ENCODE results near the gene SH2D6. TPM values are rescaled to one million over a fixed set of nuclear protein-coding genes. Genes with fewer than 3 reads are reported as not detected.

The SH2D6 gene
- polyA plus RNA-seq, 1 of the 3 experiments (the other 2 are of a cell fraction), result 0.33 TPM

- POLR2A ChIA-PET, result no interaction called here
These were observed 29.5 kb upstream of the SH2D6 start for GRCh38 chr2:85388878-85389538.

DNA sequence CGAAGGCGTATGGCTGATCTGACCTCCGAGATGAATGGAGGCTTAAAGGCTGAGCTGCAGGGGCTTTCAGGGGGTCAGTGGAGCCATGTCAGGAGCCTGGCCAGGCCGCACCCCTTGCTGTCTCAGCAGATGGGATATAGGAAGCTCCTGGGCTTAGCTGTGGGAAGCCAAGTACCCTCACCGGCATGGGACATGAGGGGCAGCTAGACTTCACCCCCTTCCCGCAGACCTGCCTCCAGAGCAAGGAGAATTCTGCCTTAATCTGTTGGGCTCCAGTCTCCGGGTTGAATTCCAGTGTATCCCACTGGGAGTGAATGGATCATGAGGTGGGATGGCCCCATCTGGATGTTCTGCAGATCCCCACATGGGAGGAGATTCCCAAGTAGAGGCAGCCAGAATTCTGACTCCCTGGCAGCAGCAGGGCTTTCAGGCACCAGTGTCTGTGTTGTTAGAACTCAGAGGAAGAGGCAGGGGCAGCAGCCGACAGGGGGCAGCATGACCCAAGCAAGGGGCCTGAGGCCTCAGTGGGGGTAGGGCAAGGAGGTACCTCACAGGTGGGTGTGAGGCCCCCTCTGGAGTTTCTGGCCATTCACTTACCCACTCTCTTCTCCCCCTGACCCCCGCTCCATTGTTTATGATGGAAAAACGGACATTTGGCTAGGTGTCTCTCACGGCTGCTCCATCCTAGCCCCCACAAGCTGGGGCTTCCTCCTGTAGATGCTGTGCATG lies 27.4 kb upstream of the SH2D6 start:
- Histone ChIP-seq H3K4me3 (ENCODE audit: low read depth in 2 of 2, low read length in 1 of 2) (no peak overlapping the region), H4K20me1 (ENCODE audit: insufficient read depth) (no peaks in the 10 kb centered on the region), H3K9ac (no peak overlapping the region), H3K4me1 (ENCODE audit: control insufficient read depth in 1 of 2, insufficient read depth in 2 of 2, low read depth in 1 of 2, low read length in 1 of 2) (peaks cover 0 to 13% of the 10 kb centered on the region in 2 experiments; a peak in 1 of 4 replicates), H3K27ac (ENCODE audit: low read depth in 2 of 2, low read length in 1 of 2) (no peak overlapping the region), H3F3A (replicated peaks; ENCODE audit: insufficient read depth) (no peaks in the 10 kb centered on the region), H3K36me3 (replicated peaks in 1 of 2; ENCODE audit: control insufficient read depth in 1 of 2, insufficient read depth in 2 of 2, low read length in 1 of 2) (peaks cover 6 to 8% of the 10 kb centered on the region in 2 experiments), H2AFZ (ENCODE audit: low read depth) (no peak overlapping the region), H3K79me2 (ENCODE audit: insufficient read depth) (no peaks in the 10 kb centered on the region), H3K9me3 (no peaks in the 10 kb centered on the region), H3K4me2 (no peak overlapping the region), H3K27me3 (ENCODE audit: insufficient read depth) (no peaks in the 10 kb centered on the region), H3K9me2 (no peaks in the 10 kb centered on the region)
- 84% methylated on average over 11 of the region's 11 CpGs for WGBS (ENCODE audit: low lambda C conversion rate)
- DNase-seq, result peak; percentile 60
- CTCF ChIA-PET, result interaction anchor here (0.9 to 6.0 kb wide), 7 partner anchors 9 to 187 kb away, joined by 3 to 44 read pairs (median 4); partner anchors contain the start of gene VAMP8
- POLR2A ChIA-PET, result no interaction called here
- TF ChIP-seq MEF2A (IDR thresholded peaks at IDR 0.05; ENCODE audit: borderline replicate concordance, low read depth) (no peak), NFIC (IDR thresholded peaks at IDR 0.05; ENCODE audit: borderline replicate concordance) (no peak), GABPA (IDR thresholded peaks at IDR 0.05; ENCODE audit: low read depth) (no peak), ZBTB33 (IDR thresholded peaks at IDR 0.05; ENCODE audit: borderline replicate concordance, low read depth) (no peak), MAX (IDR thresholded peaks at IDR 0.05; ENCODE audit: low read depth) (no peak), SMC3 (IDR thresholded peaks at IDR 0.05; ENCODE audit: low read depth, low read length) (peak; percentile 68), FOXJ3 (CRISPR knock-in tag; IDR thresholded peaks at IDR 0.05) (no peak), RFX5 (IDR thresholded peaks at IDR 0.05; ENCODE audit: low read length) (no peak), JUND (IDR thresholded peaks at IDR 0.05) (no peak), EZH2phosphoT487 (IDR thresholded peaks at IDR 0.05; ENCODE audit: borderline replicate concordance, low read depth) (no peak), ELF1 (IDR thresholded peaks at IDR 0.05) (no peak), TCF12 (IDR thresholded peaks at IDR 0.05) (no peak), RXRA (IDR thresholded peaks at IDR 0.05; ENCODE audit: borderline replicate concordance, low read depth) (no peak), RAD21 (IDR thresholded peaks at IDR 0.05; ENCODE audit: low read length) (peak; percentile 73), USF1 (IDR thresholded peaks at IDR 0.05; ENCODE audit: borderline replicate concordance, low read depth) (no peak)
- TF ChIP-seq, protein P1, sequence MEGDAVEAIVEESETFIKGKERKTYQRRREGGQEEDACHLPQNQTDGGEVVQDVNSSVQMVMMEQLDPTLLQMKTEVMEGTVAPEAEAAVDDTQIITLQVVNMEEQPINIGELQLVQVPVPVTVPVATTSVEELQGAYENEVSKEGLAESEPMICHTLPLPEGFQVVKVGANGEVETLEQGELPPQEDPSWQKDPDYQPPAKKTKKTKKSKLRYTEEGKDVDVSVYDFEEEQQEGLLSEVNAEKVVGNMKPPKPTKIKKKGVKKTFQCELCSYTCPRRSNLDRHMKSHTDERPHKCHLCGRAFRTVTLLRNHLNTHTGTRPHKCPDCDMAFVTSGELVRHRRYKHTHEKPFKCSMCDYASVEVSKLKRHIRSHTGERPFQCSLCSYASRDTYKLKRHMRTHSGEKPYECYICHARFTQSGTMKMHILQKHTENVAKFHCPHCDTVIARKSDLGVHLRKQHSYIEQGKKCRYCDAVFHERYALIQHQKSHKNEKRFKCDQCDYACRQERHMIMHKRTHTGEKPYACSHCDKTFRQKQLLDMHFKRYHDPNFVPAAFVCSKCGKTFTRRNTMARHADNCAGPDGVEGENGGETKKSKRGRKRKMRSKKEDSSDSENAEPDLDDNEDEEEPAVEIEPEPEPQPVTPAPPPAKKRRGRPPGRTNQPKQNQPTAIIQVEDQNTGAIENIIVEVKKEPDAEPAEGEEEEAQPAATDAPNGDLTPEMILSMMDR (IDR thresholded peaks at IDR 0.05), result peak; percentile 53
- TF ChIP-seq, protein P2, sequence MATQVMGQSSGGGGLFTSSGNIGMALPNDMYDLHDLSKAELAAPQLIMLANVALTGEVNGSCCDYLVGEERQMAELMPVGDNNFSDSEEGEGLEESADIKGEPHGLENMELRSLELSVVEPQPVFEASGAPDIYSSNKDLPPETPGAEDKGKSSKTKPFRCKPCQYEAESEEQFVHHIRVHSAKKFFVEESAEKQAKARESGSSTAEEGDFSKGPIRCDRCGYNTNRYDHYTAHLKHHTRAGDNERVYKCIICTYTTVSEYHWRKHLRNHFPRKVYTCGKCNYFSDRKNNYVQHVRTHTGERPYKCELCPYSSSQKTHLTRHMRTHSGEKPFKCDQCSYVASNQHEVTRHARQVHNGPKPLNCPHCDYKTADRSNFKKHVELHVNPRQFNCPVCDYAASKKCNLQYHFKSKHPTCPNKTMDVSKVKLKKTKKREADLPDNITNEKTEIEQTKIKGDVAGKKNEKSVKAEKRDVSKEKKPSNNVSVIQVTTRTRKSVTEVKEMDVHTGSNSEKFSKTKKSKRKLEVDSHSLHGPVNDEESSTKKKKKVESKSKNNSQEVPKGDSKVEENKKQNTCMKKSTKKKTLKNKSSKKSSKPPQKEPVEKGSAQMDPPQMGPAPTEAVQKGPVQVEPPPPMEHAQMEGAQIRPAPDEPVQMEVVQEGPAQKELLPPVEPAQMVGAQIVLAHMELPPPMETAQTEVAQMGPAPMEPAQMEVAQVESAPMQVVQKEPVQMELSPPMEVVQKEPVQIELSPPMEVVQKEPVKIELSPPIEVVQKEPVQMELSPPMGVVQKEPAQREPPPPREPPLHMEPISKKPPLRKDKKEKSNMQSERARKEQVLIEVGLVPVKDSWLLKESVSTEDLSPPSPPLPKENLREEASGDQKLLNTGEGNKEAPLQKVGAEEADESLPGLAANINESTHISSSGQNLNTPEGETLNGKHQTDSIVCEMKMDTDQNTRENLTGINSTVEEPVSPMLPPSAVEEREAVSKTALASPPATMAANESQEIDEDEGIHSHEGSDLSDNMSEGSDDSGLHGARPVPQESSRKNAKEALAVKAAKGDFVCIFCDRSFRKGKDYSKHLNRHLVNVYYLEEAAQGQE (IDR thresholded peaks at IDR 0.05; ENCODE audit: low read depth, low read length), result no peak

More at GRCh38 chr2:85388878-85389538, 29.5 kb upstream of the SH2D6 start:
- H3K9me2 ChIP-seq, result no peaks in the 10 kb centered on the region
- no peak overlapping the region for H3K27ac ChIP-seq (ENCODE audit: low read depth in 2 of 2, low read length in 1 of 2)
- no peak overlapping the region for H3K9ac ChIP-seq
- H3K36me3 ChIP-seq (replicated peaks in 1 of 2; ENCODE audit: control insufficient read depth in 1 of 2, insufficient read depth in 2 of 2, low read length in 1 of 2), result peaks cover 6 to 11% of the 10 kb centered on the region in 2 experiments
- H3K79me2 ChIP-seq (ENCODE audit: insufficient read depth), result no peaks in the 10 kb centered on the region
- 75% methylated on average over 8 of the region's 9 CpGs for WGBS (ENCODE audit: low lambda C conversion rate)
- no peaks in the 10 kb centered on the region for H3K27me3 ChIP-seq (ENCODE audit: insufficient read depth)
- CTCF ChIA-PET, result interaction anchor here (1.2 to 1.6 kb wide), 3 partner anchors 8 to 89 kb away, joined by 4 to 5 read pairs (median 4); no protein-coding TSS in a partner anchor
- no peak for DNase-seq
- H3K9me3 ChIP-seq, result no peaks in the 10 kb centered on the region
- H3F3A ChIP-seq (replicated peaks; ENCODE audit: insufficient read depth), result no peaks in the 10 kb centered on the region
- TF ChIP-seq MXI1 (IDR thresholded peaks at IDR 0.05; ENCODE audit: low read depth, low read length), result no peak
- no peak for TF ChIP-seq TAF1 (IDR thresholded peaks at IDR 0.05; ENCODE audit: borderline replicate concordance, low read depth, low read length)
- no peak overlapping the region for H3K4me2 ChIP-seq
- H4K20me1 ChIP-seq (ENCODE audit: insufficient read depth), result no peaks in the 10 kb centered on the region
- H2AFZ ChIP-seq (ENCODE audit: low read depth), result no peak overlapping the region
- H3K4me3 ChIP-seq (ENCODE audit: low read depth in 2 of 2, low read length in 1 of 2), result no peak overlapping the region
- no peaks in the 10 kb centered on the region for H3K4me1 ChIP-seq (ENCODE audit: control insufficient read depth in 1 of 2, insufficient read depth in 2 of 2, low read depth in 1 of 2, low read length in 1 of 2)

Data from SK-N-SH (cell line).